Prostate gland (tissue), 2 donors: ENCODE data around the gene CAB39.

ENCODE experiments used
- CTCF ChIP-seq, 4 experiments: fragments of 200-600 bp in 2 of 4; fragments of 450-650 bp in 2 of 4; sonication (generic) in 2 of 4; IDR thresholded peaks; 1 replicate in 3 of 4; 2 replicates in 1 of 4; pipeline ENCODE4 v1.5.1; 2016 to 2019; ENCODE audit warnings: antibody characterized with exemption in 4 of 4, mild to moderate bottlenecking in 2 of 4, moderate library complexity in 2 of 4
- POLR2A ChIP-seq: fragments of 450-650 bp; IDR thresholded peaks from one replicate; pipeline ENCODE4 v1.6.1; 2016; ENCODE audit warnings: antibody characterized with exemption, mild to moderate bottlenecking

GRCh38 chr2:230864605-230865306 is 152.1 kb downstream of the CAB39 start, which contains the start of gene ITM2C:
- TF ChIP-seq CTCF (IDR thresholded peaks at IDR 0.05): peak in 3 of 4 experiments; percentile 25 to 43 (median 36)
- TF ChIP-seq POLR2A: peak; percentile 48
